Stimulated activated CD8-positive, alpha-beta memory T cell treated with anti-CD3 and anti-CD28 coated beads, Interleukin-7, amount 100 ng/mL, for 48 hours (primary cell): ENCODE data around the gene ADH7.
"Not testable (repeated sequence)": the region's sequence is repeated elsewhere in the genome, so short reads cannot be mapped to it uniquely, and the experiment has no call there.

Experiments
- DNase-seq, 2 donors: peaks; one replicate each; pipeline ENCODE4 v3.0.0-alpha.2; 2020; ENCODE audit warnings: low read depth in 1 of 2; ENCODE audit errors: extremely low read depth in 1 of 2

Gene ADH7

GRCh38 chr4:99382745-99383360, 52.3 kb downstream of the ADH7 start:
- no peak for DNase-seq

- DNase-seq = no peak
These were observed 53.5 kb downstream of the ADH7 start for GRCh38 chr4:99381588-99382175.

- DNase-seq = no peak
These were observed 55.6 kb downstream of the ADH7 start for GRCh38 chr4:99379571-99379970.

GRCh38 chr4:99378876-99379275, 56.3 kb downstream of the ADH7 start:
- DNase-seq = no peak

- DNase-seq = not testable (repeated sequence)
These were observed 57.8 kb downstream of the ADH7 start for GRCh38 chr4:99377341-99377740.

- not testable (repeated sequence) for DNase-seq
These were observed 62.7 kb downstream of the ADH7 start for GRCh38 chr4:99372464-99372863.

- not testable (repeated sequence) for DNase-seq
These were observed 67.3 kb downstream of the ADH7 start for GRCh38 chr4:99367817-99368216.

GRCh38 chr4:99366491-99366890, 68.7 kb downstream of the ADH7 start:
- DNase-seq = no peak

GRCh38 chr4:99362768-99363167, 72.4 kb downstream of the ADH7 start:
- DNase-seq = no peak
